ENCODE data around the gene ERFL. TPM values are rescaled to one million over a fixed set of nuclear protein-coding genes. Genes with fewer than 3 reads are reported as not detected.

The ERFL gene
- total RNA-seq, 1 donor from 2014 or later: not detected

- peaks cover 61% of the 10 kb centered on the region for H3K36me3 ChIP-seq
Observed at GRCh38 chr19:41870401-41870873, 57.8 kb downstream of the ERFL start.

DNA sequence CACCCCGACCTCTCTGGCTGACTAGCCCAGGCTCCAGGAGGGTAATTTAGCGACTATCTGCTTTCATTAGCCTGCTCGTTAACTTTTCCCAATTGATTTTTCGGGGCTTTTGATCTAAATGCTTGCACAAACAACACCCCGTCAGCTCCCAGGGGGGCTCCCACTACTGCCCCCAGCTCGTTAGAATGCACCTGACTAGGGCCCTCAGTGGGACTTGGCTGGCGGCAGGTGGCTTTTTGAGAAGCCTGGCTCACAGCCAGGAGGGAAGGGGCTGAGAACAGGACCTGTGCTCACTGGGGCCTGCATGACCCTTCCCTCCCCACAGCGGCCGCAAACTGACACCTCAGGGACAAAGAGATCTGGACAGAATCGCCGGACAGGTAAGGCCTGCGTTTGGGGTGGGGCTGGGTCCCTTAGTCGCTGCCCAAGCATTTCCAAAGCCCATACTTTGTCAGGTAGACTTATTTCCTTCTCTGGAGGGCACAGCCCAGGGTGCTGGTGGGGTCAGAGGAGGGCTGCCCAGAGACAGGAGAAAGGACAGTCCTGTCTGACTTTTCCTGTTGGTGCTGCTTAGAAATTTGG, 58.8 kb downstream of the ERFL start:
- Histone ChIP-seq H3K4me3 (no peak overlapping the region), H3K4me1 (peaks cover 77% of the 10 kb centered on the region), H3K9me3 (replicated peaks) (no peaks in the 10 kb centered on the region), H3K27ac (replicated peaks) (peak overlapping the region; percentile 63), H3K36me3 (peaks cover 71% of the 10 kb centered on the region), H3K27me3 (ENCODE audit: low read depth) (no peaks in the 10 kb centered on the region)
- intact Hi-C loops (cut with micrococcal nuclease): loop anchor here (10.0 kb wide), 1 partner anchor 65 kb away; no protein-coding TSS in a partner anchor
- no peak for DNase-seq
- TF ChIP-seq, protein P1, sequence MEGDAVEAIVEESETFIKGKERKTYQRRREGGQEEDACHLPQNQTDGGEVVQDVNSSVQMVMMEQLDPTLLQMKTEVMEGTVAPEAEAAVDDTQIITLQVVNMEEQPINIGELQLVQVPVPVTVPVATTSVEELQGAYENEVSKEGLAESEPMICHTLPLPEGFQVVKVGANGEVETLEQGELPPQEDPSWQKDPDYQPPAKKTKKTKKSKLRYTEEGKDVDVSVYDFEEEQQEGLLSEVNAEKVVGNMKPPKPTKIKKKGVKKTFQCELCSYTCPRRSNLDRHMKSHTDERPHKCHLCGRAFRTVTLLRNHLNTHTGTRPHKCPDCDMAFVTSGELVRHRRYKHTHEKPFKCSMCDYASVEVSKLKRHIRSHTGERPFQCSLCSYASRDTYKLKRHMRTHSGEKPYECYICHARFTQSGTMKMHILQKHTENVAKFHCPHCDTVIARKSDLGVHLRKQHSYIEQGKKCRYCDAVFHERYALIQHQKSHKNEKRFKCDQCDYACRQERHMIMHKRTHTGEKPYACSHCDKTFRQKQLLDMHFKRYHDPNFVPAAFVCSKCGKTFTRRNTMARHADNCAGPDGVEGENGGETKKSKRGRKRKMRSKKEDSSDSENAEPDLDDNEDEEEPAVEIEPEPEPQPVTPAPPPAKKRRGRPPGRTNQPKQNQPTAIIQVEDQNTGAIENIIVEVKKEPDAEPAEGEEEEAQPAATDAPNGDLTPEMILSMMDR (IDR thresholded peaks at IDR 0.05; ENCODE audit: borderline replicate concordance): no peak

More at GRCh38 chr19:41870401-41870873, 57.8 kb downstream of the ERFL start:
- TF ChIP-seq, protein P1 (IDR thresholded peaks at IDR 0.05; ENCODE audit: borderline replicate concordance): no peak
- no peak for DNase-seq
- Histone ChIP-seq H3K27me3 (ENCODE audit: low read depth) (no peaks in the 10 kb centered on the region), H3K4me1 (peaks cover 68% of the 10 kb centered on the region), H3K9me3 (replicated peaks) (no peaks in the 10 kb centered on the region), H3K27ac (replicated peaks) (peak overlapping the region; percentile 63), H3K4me3 (no peak overlapping the region)
- intact Hi-C loops (cut with micrococcal nuclease): no loop called here

- Histone ChIP-seq H3K27me3 (ENCODE audit: low read depth) (no peaks in the 10 kb centered on the region), H3K4me1 (peaks cover 83% of the 10 kb centered on the region), H3K4me3 (no peak overlapping the region), H3K36me3 (peaks cover 76% of the 10 kb centered on the region), H3K9me3 (replicated peaks) (no peaks in the 10 kb centered on the region), H3K27ac (replicated peaks) (no peak overlapping the region)
- DNase-seq: no peak
- intact Hi-C loops (cut with micrococcal nuclease): loop anchor here (10.0 kb wide), 1 partner anchor 66 kb away; no protein-coding TSS in a partner anchor
- TF ChIP-seq, protein P1 (IDR thresholded peaks at IDR 0.05; ENCODE audit: borderline replicate concordance): no peak
Observed at GRCh38 chr19:41868989-41869300, 59.3 kb downstream of the ERFL start.

GRCh38 chr19:41868120-41868988, 59.9 kb downstream of the ERFL start:
- DNase-seq: no peak
- H3K27me3 ChIP-seq (ENCODE audit: low read depth): no peaks in the 10 kb centered on the region
- H3K4me1 ChIP-seq: peaks cover 83% of the 10 kb centered on the region
- no peak overlapping the region for H3K27ac ChIP-seq (replicated peaks)
- peaks cover 82% of the 10 kb centered on the region for H3K36me3 ChIP-seq
- H3K4me3 ChIP-seq: no peak overlapping the region
- TF ChIP-seq, protein P1 (IDR thresholded peaks at IDR 0.05; ENCODE audit: borderline replicate concordance): no peak
- H3K9me3 ChIP-seq (replicated peaks): no peaks in the 10 kb centered on the region
- intact Hi-C loops (cut with micrococcal nuclease): loop anchor here (10.0 kb wide), 1 partner anchor 66 kb away; no protein-coding TSS in a partner anchor

DNA sequence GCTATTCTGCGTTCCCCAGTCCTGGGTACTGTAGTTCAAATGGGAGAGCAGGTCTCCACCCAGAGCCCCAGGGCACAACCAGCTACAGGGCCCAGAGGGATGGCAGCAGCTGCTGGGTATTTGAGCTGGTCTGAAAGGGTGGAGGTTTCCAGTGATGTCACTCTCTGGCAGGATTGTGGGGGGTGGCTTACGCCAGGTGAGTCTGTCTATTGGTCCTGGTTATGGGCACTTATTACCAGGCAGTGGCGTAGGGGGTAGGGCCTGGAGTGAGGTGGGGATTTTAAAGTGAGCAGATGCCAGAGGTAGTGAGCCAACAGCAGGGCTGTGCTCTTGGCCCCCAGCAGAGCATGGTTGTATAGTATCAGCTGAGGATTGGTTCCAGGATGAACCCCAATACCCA, 62.0 kb downstream of the ERFL start:
- intact Hi-C loops (cut with micrococcal nuclease): loop anchor here (10.0 kb wide), 1 partner anchor 69 kb away; no protein-coding TSS in a partner anchor
- TF ChIP-seq, protein P1 (IDR thresholded peaks at IDR 0.05; ENCODE audit: borderline replicate concordance): no peak
- no peak overlapping the region for H3K27ac ChIP-seq (replicated peaks)
- H3K9me3 ChIP-seq (replicated peaks): no peaks in the 10 kb centered on the region
- peaks cover 93% of the 10 kb centered on the region for H3K36me3 ChIP-seq
- DNase-seq: no peak
- no peak overlapping the region for H3K4me3 ChIP-seq
- no peaks in the 10 kb centered on the region for H3K27me3 ChIP-seq (ENCODE audit: low read depth)
- H3K4me1 ChIP-seq: peaks cover 84% of the 10 kb centered on the region
